K562 (cell line): ENCODE measurements around the gene PUM1. TPM values are rescaled to one million over a fixed set of nuclear protein-coding genes. Genes with fewer than 3 reads are reported as not detected.
A peak's percentile ranks its signal among the peaks of the same experiment; 100 is the strongest.

Experiments
- BRD9 ChIP-seq: fragments of 450-650 bp; IDR thresholded peaks from 2 replicates; pipeline ENCODE4 v1.6.1; 2018; ENCODE audit warnings: low read depth; ENCODE audit not compliant: partially characterized antibody
- FIP1L1 ChIP-seq: fragments of 200-400 bp; formaldehyde crosslinking; IDR thresholded peaks from 2 replicates; pipeline ENCODE4 v1.6.1; 2018; ENCODE audit warnings: mild to moderate bottlenecking, low read depth, low read length; ENCODE audit not compliant: poor library complexity, severe bottlenecking
- GABPB2 ChIP-seq: fragments of 250-450 bp; sonication (Bioruptor Pico); conservative IDR thresholded peaks from 2 replicates; pipeline ENCODE4 v1.5.1; 2021; ENCODE audit warnings: mild to moderate bottlenecking
- ILF3 ChIP-seq: fragments of 450-650 bp; IDR thresholded peaks from 2 replicates; pipeline ENCODE4 v1.6.1; 2018; ENCODE audit warnings: antibody characterized with exemption, mild to moderate bottlenecking, moderate library complexity, borderline replicate concordance
- JUND ChIP-seq, 2 experiments: IDR thresholded peaks; 2 replicates in 1 of 2; 3 replicates in 1 of 2; pipeline ENCODE4 v1.6.1; 2011; ENCODE audit warnings: borderline replicate concordance in 2 of 2, low read depth in 2 of 2, low read length in 2 of 2, improper control_type of control experiment in 1 of 2, missing biosample characterization in 1 of 2, missing genetic modification characterization in 1 of 2, missing genetic modification reagents in 1 of 2
- KAT8 ChIP-seq: fragments of 450-650 bp; IDR thresholded peaks from 2 replicates; pipeline ENCODE4 v1.6.1; 2016; ENCODE audit warnings: low read depth, mild to moderate bottlenecking
- RAD21 ChIP-seq, 2 experiments: fragments of 250-450 bp in 1 of 2; fragments of 450-650 bp in 1 of 2; sonication (Bioruptor Pico) in 1 of 2; formaldehyde crosslinking in 1 of 2; IDR thresholded peaks in 1 of 2; conservative IDR thresholded peaks in 1 of 2; 2 replicates each; pipeline versions ENCODE4 v1.4.0 to v1.8.0; 2020 to 2022; ENCODE audit warnings: mild to moderate bottlenecking in 2 of 2, moderate library complexity in 1 of 2
- SIRT6 ChIP-seq: IDR thresholded peaks from one replicate; pipeline ENCODE4 v1.6.1; 2012; ENCODE audit warnings: low read depth, mild to moderate bottlenecking, control low read depth, inconsistent platforms, low read length, moderate library complexity
- SRF ChIP-seq, 2 experiments: fragments of 250-450, 450-650 bp in 1 of 2; sonication (Bioruptor Pico) in 1 of 2; sonication (generic) in 1 of 2; formaldehyde crosslinking; IDR thresholded peaks; 2 replicates each; pipeline versions ENCODE4 v1.5.0 to v1.5.1; 2020 to 2022; ENCODE audit warnings: mild to moderate bottlenecking in 1 of 2, missing genetic modification reagents in 1 of 2
- THRB ChIP-seq: fragments of 450-650 bp; formaldehyde crosslinking; conservative IDR thresholded peaks from 2 replicates; pipeline ENCODE4 v1.4.0; 2022; ENCODE audit warnings: mild to moderate bottlenecking, missing genetic modification characterization
- ZNF232 ChIP-seq: sonication (generic); formaldehyde crosslinking; IDR thresholded peaks from 2 replicates; pipeline ENCODE4 v1.8.0; 2022; ENCODE audit warnings: mild to moderate bottlenecking, missing genetic modification reagents
- ZNF830 ChIP-seq: fragments of 250-450 bp; sonication (Bioruptor Pico); IDR thresholded peaks from 2 replicates; pipeline ENCODE4 v1.5.0; 2021; ENCODE audit warnings: mild to moderate bottlenecking
- polyA plus RNA-seq, 8 experiments: library from polyadenylated mRNA; depleted of rRNA in 4 of 8; stranded (reverse) in 5 of 8; unstranded in 3 of 8; fragments of >200 nt; fragmentation: Nextera tagmentation in 2 of 8; fragmentation: Illumina TruSeq in 1 of 8; extraction: Ambion mirVana in 2 of 8; extraction: Trizol in 1 of 8; gene quantifications; 2 replicates each; pipeline versions ENCODE4 v1.2.1 to v1.2.3, GENCODE V29; 2011 to 2014; ENCODE audit warnings: inconsistent platforms in 1 of 8, missing spikeins in 1 of 8
- total RNA-seq, 7 experiments: library from RNA; depleted of rRNA in 6 of 7; stranded (reverse); fragments of >200 nt in 6 of 7; fragmentation: Illumina TruSeq in 2 of 7; extraction: Trizol in 2 of 7; gene quantifications; 2 replicates each; pipeline versions ENCODE4 v1.2.1 to v1.2.3, GENCODE V29; 2011 to 2021; ENCODE audit warnings: low replicate concordance in 1 of 7
- TF ChIP-seq, protein P1 (sequence below): sonication (generic); formaldehyde crosslinking; IDR thresholded peaks from 2 replicates; pipeline ENCODE4 v1.8.0; 2022; ENCODE audit warnings: missing genetic modification reagents, mild to moderate bottlenecking, borderline replicate concordance
- TF ChIP-seq, protein P2 (sequence below): fragments of 450-650 bp; formaldehyde crosslinking; IDR thresholded peaks from 2 replicates; pipeline ENCODE4 v1.4.0; 2022; ENCODE audit warnings: missing genetic modification characterization
- TF ChIP-seq, protein P3 (sequence below): fragments of 450-650 bp; formaldehyde crosslinking; IDR thresholded peaks from 2 replicates; pipeline ENCODE4 v1.4.0; 2020; ENCODE audit warnings: mild to moderate bottlenecking, moderate library complexity
- TF ChIP-seq, protein P4 (sequence below): fragments of 450-650 bp; IDR thresholded peaks from 2 replicates; pipeline ENCODE4 v1.6.1; 2016

PUM1 gene
- total and polyA plus RNA-seq, 9 of the 15 experiments (the other 6 are each of a cell fraction or from before 2014, with no cell fraction given): 37.7 to 104 (median 55.7) TPM

DNA sequence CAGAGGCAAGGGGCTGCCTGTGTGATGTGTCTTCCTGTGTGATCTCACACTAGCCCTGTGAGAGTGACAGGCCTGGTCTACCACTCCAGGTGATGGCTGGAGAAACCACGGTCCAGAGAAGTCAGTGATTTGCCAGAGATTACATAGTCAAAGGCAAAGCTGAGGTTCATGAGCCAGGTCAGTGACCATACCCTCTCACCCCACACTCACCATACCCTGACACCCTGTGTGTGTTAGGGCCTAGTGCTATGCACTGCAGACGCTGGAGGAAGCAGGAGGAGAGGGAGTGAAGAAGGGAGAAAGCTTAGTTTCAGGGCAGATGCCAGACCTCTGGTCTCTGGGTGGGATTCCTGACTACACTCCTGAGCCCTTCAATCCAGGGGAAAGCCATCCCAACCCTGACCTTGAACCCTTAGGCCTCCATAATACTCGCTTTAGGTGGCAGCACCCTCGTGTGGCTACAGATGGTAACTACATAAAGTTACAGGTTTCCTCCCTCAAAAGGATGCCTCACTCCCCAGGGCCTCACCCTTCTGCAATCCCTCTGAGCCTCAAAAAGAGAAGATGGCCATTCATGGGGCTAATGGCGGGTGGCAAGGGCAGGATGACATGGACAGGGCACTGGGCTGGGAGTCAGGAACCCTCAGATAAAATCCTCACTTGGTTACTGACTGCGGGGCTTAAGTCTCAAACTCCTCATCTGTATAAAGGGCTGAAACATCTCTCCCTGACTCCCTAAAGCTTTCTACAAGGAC is 136.2 kb downstream of the PUM1 start (continued):
- TF ChIP-seq ILF3 (no peak), SRF (CRISPR knock-in tag; IDR thresholded peaks at IDR 0.05) (peak in 1 of 2 experiments; percentile 37; a peak in 1 of 4 replicates), SIRT6 (no peak), ZNF830 (no peak), JUND (IDR thresholded peaks at IDR 0.05; ENCODE audit: borderline replicate concordance, low read depth, low read length) (no peak), JUND (tag; IDR thresholded peaks at IDR 0.05; ENCODE audit: borderline replicate concordance, low read depth, low read length) (peak; percentile 35; the same call in 1 of the 3 replicates), RAD21 (CRISPR knock-in tag; conservative IDR thresholded peaks at IDR 0.05 in 1 of 2, IDR thresholded peaks at IDR 0.05 in 1 of 2) (peak; percentile 83 to 96), FIP1L1 (no peak), GABPB2 (CRISPR knock-in tag) (0 out of 2 replicates have a peak, but pooled peaks have one; percentile 25), BRD9 (peak; percentile 77), THRB (CRISPR knock-in tag) (0 out of 2 replicates have a peak, but pooled peaks have one; percentile 14), ZNF232 (CRISPR knock-in tag) (peak; percentile 74; the same call in 1 of the 2 replicates), KAT8 (no peak)
- TF ChIP-seq, protein P1, sequence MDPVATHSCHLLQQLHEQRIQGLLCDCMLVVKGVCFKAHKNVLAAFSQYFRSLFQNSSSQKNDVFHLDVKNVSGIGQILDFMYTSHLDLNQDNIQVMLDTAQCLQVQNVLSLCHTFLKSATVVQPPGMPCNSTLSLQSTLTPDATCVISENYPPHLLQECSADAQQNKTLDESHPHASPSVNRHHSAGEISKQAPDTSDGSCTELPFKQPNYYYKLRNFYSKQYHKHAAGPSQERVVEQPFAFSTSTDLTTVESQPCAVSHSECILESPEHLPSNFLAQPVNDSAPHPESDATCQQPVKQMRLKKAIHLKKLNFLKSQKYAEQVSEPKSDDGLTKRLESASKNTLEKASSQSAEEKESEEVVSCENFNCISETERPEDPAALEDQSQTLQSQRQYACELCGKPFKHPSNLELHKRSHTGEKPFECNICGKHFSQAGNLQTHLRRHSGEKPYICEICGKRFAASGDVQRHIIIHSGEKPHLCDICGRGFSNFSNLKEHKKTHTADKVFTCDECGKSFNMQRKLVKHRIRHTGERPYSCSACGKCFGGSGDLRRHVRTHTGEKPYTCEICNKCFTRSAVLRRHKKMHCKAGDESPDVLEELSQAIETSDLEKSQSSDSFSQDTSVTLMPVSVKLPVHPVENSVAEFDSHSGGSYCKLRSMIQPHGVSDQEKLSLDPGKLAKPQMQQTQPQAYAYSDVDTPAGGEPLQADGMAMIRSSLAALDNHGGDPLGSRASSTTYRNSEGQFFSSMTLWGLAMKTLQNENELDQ (CRISPR knock-in tag): peak; percentile 78; the same call in 1 of the 2 replicates
- TF ChIP-seq, protein P2, sequence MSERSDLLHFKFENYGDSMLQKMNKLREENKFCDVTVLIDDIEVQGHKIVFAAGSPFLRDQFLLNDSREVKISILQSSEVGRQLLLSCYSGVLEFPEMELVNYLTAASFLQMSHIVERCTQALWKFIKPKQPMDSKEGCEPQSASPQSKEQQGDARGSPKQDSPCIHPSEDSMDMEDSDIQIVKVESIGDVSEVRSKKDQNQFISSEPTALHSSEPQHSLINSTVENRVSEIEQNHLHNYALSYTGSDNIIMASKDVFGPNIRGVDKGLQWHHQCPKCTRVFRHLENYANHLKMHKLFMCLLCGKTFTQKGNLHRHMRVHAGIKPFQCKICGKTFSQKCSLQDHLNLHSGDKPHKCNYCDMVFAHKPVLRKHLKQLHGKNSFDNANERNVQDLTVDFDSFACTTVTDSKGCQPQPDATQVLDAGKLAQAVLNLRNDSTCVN (CRISPR knock-in tag): 0 out of 2 replicates have a peak, but pooled peaks have one; percentile 18
- TF ChIP-seq, protein P3, sequence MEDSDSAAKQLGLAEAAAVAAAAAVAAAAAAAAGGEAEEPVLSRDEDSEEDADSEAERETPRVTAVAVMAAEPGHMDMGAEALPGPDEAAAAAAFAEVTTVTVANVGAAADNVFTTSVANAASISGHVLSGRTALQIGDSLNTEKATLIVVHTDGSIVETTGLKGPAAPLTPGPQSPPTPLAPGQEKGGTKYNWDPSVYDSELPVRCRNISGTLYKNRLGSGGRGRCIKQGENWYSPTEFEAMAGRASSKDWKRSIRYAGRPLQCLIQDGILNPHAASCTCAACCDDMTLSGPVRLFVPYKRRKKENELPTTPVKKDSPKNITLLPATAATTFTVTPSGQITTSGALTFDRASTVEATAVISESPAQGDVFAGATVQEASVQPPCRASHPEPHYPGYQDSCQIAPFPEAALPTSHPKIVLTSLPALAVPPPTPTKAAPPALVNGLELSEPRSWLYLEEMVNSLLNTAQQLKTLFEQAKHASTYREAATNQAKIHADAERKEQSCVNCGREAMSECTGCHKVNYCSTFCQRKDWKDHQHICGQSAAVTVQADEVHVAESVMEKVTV (CRISPR knock-in tag): peak; percentile 72
- TF ChIP-seq, protein P4, sequence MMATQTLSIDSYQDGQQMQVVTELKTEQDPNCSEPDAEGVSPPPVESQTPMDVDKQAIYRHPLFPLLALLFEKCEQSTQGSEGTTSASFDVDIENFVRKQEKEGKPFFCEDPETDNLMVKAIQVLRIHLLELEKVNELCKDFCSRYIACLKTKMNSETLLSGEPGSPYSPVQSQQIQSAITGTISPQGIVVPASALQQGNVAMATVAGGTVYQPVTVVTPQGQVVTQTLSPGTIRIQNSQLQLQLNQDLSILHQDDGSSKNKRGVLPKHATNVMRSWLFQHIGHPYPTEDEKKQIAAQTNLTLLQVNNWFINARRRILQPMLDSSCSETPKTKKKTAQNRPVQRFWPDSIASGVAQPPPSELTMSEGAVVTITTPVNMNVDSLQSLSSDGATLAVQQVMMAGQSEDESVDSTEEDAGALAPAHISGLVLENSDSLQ: peak; percentile 69
